H1 (cell line): ENCODE data around the gene GGA1. TPM values are rescaled to one million over a fixed set of nuclear protein-coding genes. Genes with fewer than 3 reads are reported as not detected.

ENCODE experiments used
- BCL11A ChIP-seq, 2 experiments: IDR thresholded peaks; one replicate each; pipeline ENCODE4 v1.6.1; 2011; ENCODE audit warnings: low read depth in 2 of 2, low read length in 2 of 2, mild to moderate bottlenecking in 2 of 2
- polyA plus RNA-seq, 7 experiments: library from polyadenylated mRNA; depleted of rRNA in 3 of 7; stranded (reverse) in 5 of 7; unstranded in 2 of 7; fragments of >200 nt in 5 of 7; fragments of 200-250 nt in 2 of 7; gene quantifications; 1 replicate in 5 of 7; 2 replicates in 1 of 7; 4 replicates in 1 of 7; pipeline versions ENCODE4 v1.2.1 to v1.2.3, GENCODE V29; 2011 to 2013; ENCODE audit warnings: missing spikeins in 2 of 7, mixed read lengths in 2 of 7
- total RNA-seq: library from RNA; stranded (reverse); fragmentation: NEBNext Ultra II Directional; extraction: Animal tissue kit (Norgen Biotek cat#: 25700); gene quantifications from 2 replicates; pipeline ENCODE4 v1.2.1, GENCODE V29; 2021

The GGA1 gene
- total and polyA plus RNA-seq, 2 of the 8 experiments (the other 6 are each of a cell fraction or from before 2014, with no cell fraction given), result 49.3 to 57.2 TPM

GRCh38 chr22:37608477-37609239 lies at the start of gene GGA1 (continued):
- TF ChIP-seq BCL11A (IDR thresholded peaks at IDR 0.05; ENCODE audit: low read depth in 2 of 2, low read length in 2 of 2), result no peak
- TF ChIP-seq, all 59 proteins: peak for 24
